ENCODE results near the gene STPG1. TPM values are rescaled to one million over a fixed set of nuclear protein-coding genes. Genes with fewer than 3 reads are reported as not detected.

The STPG1 gene
- total RNA-seq, 1 donor from 2014 or later, result 4.2 TPM

GRCh38 chr1:24427545-24427862, 13.9 kb upstream of the STPG1 start:
- H3K36me3 ChIP-seq, result no peaks in the 10 kb centered on the region
- no peaks in the 10 kb centered on the region for H3K27me3 ChIP-seq
- H3K4me1 ChIP-seq, result no peaks in the 10 kb centered on the region
- H3K27ac ChIP-seq, result no peak overlapping the region
- H3K9me3 ChIP-seq, result no peaks in the 10 kb centered on the region
- TF ChIP-seq POLR2AphosphoS5 (IDR thresholded peaks at IDR 0.05; ENCODE audit: insufficient read depth in 1 of 2, low read depth in 1 of 2) (no peak), CTCF (IDR thresholded peaks at IDR 0.05) (no peak), POLR2A (IDR thresholded peaks at IDR 0.05) (no peak)
- no peak overlapping the region for H3K4me3 ChIP-seq
- intact Hi-C loops (cut with DNase I), result no loop called here
- no peak for DNase-seq (ENCODE audit: extremely low spot score in 2 of 2)

GRCh38 chr1:24426744-24427544, 13.4 kb upstream of the STPG1 start:
- Histone ChIP-seq H3K27ac (no peak overlapping the region), H3K27me3 (no peaks in the 10 kb centered on the region), H3K36me3 (no peaks in the 10 kb centered on the region), H3K9me3 (no peaks in the 10 kb centered on the region), H3K4me1 (no peaks in the 10 kb centered on the region), H3K4me3 (no peak overlapping the region)
- DNase-seq (ENCODE audit: extremely low spot score in 2 of 2), result no peak
- TF ChIP-seq POLR2AphosphoS5 (IDR thresholded peaks at IDR 0.05; ENCODE audit: insufficient read depth in 1 of 2, low read depth in 1 of 2), result no peak
- no peak for TF ChIP-seq POLR2A (IDR thresholded peaks at IDR 0.05)
- intact Hi-C loops (cut with DNase I), result no loop called here

- Histone ChIP-seq H3K4me1 (no peaks in the 10 kb centered on the region), H3K4me3 (no peak overlapping the region), H3K9me3 (no peaks in the 10 kb centered on the region), H3K36me3 (no peaks in the 10 kb centered on the region), H3K27ac (no peak overlapping the region), H3K27me3 (no peaks in the 10 kb centered on the region)
- DNase-seq (ENCODE audit: extremely low spot score in 2 of 2), result no peak
- no peak for TF ChIP-seq POLR2A (IDR thresholded peaks at IDR 0.05)
- no peak for TF ChIP-seq CTCF (IDR thresholded peaks at IDR 0.05)
- TF ChIP-seq POLR2AphosphoS5 (IDR thresholded peaks at IDR 0.05; ENCODE audit: insufficient read depth in 1 of 2, low read depth in 1 of 2), result no peak
- intact Hi-C loops (cut with DNase I), result no loop called here
These were observed 12.3 kb upstream of the STPG1 start for GRCh38 chr1:24425922-24426321.

GRCh38 chr1:24425441-24425840, 11.9 kb upstream of the STPG1 start:
- no peak for TF ChIP-seq CTCF (IDR thresholded peaks at IDR 0.05)
- TF ChIP-seq POLR2A (IDR thresholded peaks at IDR 0.05), result no peak
- no peak for TF ChIP-seq POLR2AphosphoS5 (IDR thresholded peaks at IDR 0.05; ENCODE audit: insufficient read depth in 1 of 2, low read depth in 1 of 2)
- H3K9me3 ChIP-seq, result no peaks in the 10 kb centered on the region
- no peaks in the 10 kb centered on the region for H3K4me1 ChIP-seq
- H3K36me3 ChIP-seq, result no peaks in the 10 kb centered on the region
- H3K27ac ChIP-seq, result no peak overlapping the region
- no peak for DNase-seq (ENCODE audit: extremely low spot score in 2 of 2)
- intact Hi-C loops (cut with DNase I), result no loop called here
- no peak overlapping the region for H3K4me3 ChIP-seq
- H3K27me3 ChIP-seq, result no peaks in the 10 kb centered on the region

GRCh38 chr1:24424990-24425389, 11.4 kb upstream of the STPG1 start:
- H3K4me1 ChIP-seq, result no peaks in the 10 kb centered on the region
- no peaks in the 10 kb centered on the region for H3K9me3 ChIP-seq
- no peak overlapping the region for H3K27ac ChIP-seq
- H3K27me3 ChIP-seq, result no peaks in the 10 kb centered on the region
- H3K4me3 ChIP-seq, result no peak overlapping the region
- TF ChIP-seq POLR2AphosphoS5 (IDR thresholded peaks at IDR 0.05; ENCODE audit: insufficient read depth in 1 of 2, low read depth in 1 of 2) (no peak), POLR2A (IDR thresholded peaks at IDR 0.05) (no peak), CTCF (IDR thresholded peaks at IDR 0.05) (no peak)
- intact Hi-C loops (cut with DNase I), result no loop called here
- no peaks in the 10 kb centered on the region for H3K36me3 ChIP-seq
- DNase-seq (ENCODE audit: extremely low spot score in 2 of 2), result no peak

All from vagina (tissue), 2 donors.